Urothelium cell line (cell line): Measurements from ENCODE around the gene AKAP8L.
"Not testable (repeated sequence)": the region's sequence is repeated elsewhere in the genome, so short reads cannot be mapped to it uniquely, and the experiment has no call there.

Experiments
- DNase-seq: peaks from one replicate; pipeline ENCODE4 v3.0.0; 2011; ENCODE audit warnings: low spot score, mixed read lengths
- FAIRE-seq: peaks from 2 replicates; lab custom pipeline; 2011; peaks lifted over from hg19 to GRCh38; lab: Jason Lieb, UNC

The AKAP8L gene

GRCh38 chr19:15365264-15365663 is 53.5 kb downstream of the AKAP8L start:
- no peak for DNase-seq
- no peak for FAIRE-seq

- FAIRE-seq, DNase-seq: not testable (repeated sequence)
Measured at GRCh38 chr19:15363791-15364190, 55.0 kb downstream of the AKAP8L start.

GRCh38 chr19:15363048-15363447 is 55.7 kb downstream of the AKAP8L start:
- not testable (repeated sequence) for DNase-seq, FAIRE-seq

- DNase-seq, FAIRE-seq: not testable (repeated sequence)
Measured at GRCh38 chr19:15360015-15360414, 58.8 kb downstream of the AKAP8L start.

GRCh38 chr19:15358918-15359317 is 59.9 kb downstream of the AKAP8L start:
- FAIRE-seq: no peak
- DNase-seq: no peak

GRCh38 chr19:15357906-15358305 is 60.9 kb downstream of the AKAP8L start:
- no peak for FAIRE-seq
- no peak for DNase-seq

GRCh38 chr19:15354566-15355296 is 64.1 kb downstream of the AKAP8L start:
- DNase-seq (no peak), FAIRE-seq (no peak)

GRCh38 chr19:15353908-15354307 is 64.9 kb downstream of the AKAP8L start:
- DNase-seq: no peak
- no peak for FAIRE-seq

- not testable (repeated sequence) for FAIRE-seq, DNase-seq
Measured at GRCh38 chr19:15352535-15352934, 66.3 kb downstream of the AKAP8L start.

- FAIRE-seq, DNase-seq: not testable (repeated sequence)
Measured at GRCh38 chr19:15341328-15341727, 77.5 kb downstream of the AKAP8L start.

- DNase-seq (no peak), FAIRE-seq (no peak)
Measured at GRCh38 chr19:15340086-15340485, 78.7 kb downstream of the AKAP8L start.

- FAIRE-seq (no peak), DNase-seq (no peak)
Measured at GRCh38 chr19:15337202-15337601, 81.6 kb downstream of the AKAP8L start.

- not testable (repeated sequence) for FAIRE-seq, DNase-seq
Measured at GRCh38 chr19:15335992-15336391, 82.8 kb downstream of the AKAP8L start.

GRCh38 chr19:15332311-15332996 is 86.3 kb downstream of the AKAP8L start, which contains the start of gene BRD4:
TSS of gene BRD4 (minus strand) at chr19:15332539. CDS start at chr19:15273099, 59,440 bp downstream.
- DNase-seq (peak; percentile 83), FAIRE-seq (no peak)

GRCh38 chr19:15331419-15332310 is 87.1 kb downstream of the AKAP8L start:
- DNase-seq: peak; percentile 67
- FAIRE-seq: no peak

- no peak for DNase-seq
- FAIRE-seq: no peak
Measured at GRCh38 chr19:15330801-15331418, 87.9 kb downstream of the AKAP8L start.
